Epidermal melanocyte (primary cell): Measurements from ENCODE around the gene ASIC4.

Experiments
- DNase-seq: peaks from one replicate; pipeline ENCODE4 v3.0.0; 2011; ENCODE audit warnings: low spot score; ENCODE audit not compliant: insufficient read length

ASIC4 gene, protein sequence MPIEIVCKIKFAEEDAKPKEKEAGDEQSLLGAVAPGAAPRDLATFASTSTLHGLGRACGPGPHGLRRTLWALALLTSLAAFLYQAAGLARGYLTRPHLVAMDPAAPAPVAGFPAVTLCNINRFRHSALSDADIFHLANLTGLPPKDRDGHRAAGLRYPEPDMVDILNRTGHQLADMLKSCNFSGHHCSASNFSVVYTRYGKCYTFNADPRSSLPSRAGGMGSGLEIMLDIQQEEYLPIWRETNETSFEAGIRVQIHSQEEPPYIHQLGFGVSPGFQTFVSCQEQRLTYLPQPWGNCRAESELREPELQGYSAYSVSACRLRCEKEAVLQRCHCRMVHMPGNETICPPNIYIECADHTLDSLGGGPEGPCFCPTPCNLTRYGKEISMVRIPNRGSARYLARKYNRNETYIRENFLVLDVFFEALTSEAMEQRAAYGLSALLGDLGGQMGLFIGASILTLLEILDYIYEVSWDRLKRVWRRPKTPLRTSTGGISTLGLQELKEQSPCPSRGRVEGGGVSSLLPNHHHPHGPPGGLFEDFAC

DNA sequence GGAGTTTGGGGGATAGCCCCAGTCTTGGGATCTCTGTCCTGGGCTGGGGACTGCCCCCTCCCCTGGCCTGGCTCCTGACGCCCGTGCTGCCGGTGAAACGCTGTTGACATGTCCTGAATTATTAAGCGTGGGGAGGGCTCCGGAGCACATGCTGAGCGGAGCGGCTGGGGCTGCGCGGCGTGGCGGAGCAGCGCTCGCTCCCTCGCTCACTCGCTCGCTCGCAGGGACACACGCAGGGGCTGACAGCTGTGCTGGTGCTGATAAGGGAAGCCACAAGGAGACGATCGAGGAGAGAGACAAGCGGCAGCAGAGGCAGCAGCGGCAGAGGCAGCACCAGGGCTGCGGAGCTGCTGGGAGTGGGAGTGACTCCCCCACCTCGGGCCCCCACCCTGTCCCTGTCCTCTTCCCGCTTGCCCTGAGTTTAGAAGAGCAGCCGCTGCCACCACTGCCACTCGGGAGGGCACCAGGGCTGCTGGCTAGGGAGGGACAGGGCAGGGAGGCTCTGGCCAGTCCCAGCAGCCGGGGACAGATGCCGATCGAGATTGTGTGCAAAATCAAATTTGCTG is at the start of gene ASIC4:
ASIC4 (plus strand) TSS at position 287 of the 566 bp plus-strand sequence; CDS start at position 530, 243 bp downstream.
- no peak for DNase-seq

DNA sequence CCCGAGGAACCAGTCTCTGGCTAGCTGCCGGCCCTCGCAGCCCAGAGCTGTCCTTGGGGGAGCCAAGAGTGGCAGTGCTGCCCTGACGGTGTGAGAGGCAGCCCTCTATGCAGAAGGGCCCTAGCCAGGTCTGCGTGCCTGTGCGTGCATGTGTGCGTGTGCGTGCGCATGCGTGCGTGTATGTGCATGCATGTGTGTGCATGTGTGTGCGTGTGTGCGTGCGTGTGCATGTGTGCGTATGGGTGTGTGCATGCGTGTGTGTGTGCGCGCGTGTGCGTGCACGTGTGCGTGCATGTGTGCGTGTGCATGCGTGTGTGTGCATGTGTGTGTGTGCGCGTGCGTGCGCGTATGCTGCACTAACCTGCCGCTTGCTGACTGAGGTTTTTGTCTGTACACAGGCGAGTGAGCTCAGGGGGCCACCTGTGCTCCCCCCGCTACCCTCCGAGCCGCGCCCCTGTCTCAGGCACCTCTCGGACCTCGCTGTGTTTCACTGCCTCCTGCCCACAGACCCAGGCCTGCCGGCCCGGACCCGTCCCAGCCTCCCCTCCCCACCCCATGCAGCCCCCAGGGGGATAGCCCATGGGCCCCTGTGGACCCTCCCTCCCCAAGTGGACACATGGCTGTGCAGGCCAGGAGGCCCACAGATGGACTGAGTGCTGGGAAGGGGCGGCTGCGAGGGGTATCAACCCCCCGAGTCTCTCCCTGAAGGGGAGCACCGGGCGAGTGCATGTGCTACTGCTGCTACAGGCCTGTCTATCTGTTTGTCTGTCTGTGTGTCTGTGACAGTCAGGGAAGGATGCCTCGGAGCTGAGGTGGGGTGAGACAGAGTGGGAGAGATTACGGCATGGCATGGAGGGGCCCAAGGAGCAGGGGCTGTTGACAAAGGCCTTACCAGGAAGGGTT is 48.4 kb upstream of the ASIC4 start:
- no peak for DNase-seq

DNA sequence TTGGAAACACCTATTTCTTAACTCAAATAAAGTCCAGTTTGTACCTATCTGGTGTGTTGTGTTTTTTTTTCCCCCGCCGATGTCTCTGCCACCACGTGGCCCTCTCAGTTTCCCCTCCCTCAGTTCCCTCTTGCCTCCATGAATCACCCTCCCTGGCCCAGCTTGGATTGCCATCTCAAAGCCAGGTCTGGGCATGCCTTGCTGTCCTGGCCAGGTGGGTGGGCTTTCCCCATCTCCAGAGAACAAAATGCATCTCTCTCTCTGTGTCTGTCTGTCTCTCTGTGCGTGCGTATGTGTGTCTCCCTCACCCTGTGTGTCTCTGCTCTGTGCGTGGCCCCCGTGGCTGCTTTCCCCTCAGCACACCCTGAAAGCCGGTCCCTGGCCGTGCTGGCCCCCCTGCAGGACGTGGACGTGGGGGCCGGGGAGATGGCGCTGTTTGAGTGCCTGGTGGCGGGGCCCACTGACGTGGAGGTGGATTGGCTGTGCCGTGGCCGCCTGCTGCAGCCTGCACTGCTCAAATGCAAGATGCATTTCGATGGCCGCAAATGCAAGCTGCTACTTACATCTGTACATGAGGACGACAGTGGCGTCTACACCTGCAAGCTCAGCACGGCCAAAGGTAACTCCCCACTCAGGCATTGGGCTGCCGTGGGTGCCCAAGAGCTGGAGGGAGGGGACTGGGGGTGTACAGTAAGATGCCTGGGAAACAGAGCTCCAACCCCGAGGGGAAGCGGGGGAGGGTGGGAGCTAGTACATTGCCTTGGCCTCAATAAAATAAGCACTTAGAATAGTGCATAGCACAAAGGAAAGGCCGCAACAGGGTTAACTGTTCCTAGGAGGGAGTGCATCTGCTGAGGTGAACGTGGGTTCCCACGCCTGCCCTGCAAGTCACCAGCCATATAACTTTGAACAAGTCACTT is 47.2 kb upstream of the ASIC4 start:
- no peak for DNase-seq

DNA sequence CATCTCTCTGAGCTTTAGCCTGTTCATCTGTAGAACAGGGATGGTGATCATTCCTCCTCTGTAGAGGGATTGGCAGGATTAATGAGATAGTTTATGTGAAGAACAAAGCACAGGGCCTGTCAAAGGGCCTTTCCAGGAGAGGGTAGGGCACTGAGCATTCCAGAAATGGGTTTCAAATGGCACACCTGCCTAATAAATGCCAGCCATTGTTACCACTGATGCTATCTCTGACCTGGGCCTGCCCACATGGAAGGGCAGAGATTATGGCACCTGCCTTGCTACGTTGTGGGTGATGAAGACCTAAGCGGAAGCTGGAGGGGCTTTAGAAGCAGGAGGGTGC is 46.6 kb upstream of the ASIC4 start:
- no peak for DNase-seq

DNA sequence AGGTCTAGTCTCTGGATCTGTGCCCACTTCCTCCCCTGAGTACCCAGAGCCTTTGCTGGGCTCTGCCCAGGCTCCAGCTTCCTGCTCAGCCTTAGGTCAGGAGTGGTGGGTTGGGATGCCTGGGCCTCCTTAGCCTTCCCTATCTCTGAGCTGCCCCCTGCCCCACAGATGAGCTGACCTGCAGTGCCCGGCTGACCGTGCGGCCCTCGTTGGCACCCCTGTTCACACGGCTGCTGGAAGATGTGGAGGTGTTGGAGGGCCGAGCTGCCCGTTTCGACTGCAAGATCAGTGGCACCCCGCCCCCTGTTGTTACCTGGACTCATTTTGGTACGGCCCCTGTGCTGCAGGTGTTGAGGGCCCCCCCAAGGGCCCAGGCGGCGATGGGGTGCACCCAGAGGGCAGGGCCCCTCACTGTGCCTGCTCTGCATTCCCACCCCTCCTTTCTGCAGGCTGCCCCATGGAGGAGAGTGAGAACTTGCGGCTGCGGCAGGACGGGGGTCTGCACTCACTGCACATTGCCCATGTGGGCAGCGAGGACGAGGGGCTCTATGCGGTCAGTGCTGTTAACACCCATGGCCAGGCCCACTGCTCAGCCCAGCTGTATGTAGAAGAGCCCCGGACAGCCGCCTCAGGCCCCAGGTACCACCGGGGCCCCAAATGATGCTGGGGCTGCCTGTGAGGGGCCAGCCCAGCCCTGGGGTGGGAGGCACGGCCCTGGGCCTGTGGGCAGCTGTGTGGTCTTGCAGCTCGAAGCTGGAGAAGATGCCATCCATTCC is 45.7 kb upstream of the ASIC4 start:
- no peak for DNase-seq

DNA sequence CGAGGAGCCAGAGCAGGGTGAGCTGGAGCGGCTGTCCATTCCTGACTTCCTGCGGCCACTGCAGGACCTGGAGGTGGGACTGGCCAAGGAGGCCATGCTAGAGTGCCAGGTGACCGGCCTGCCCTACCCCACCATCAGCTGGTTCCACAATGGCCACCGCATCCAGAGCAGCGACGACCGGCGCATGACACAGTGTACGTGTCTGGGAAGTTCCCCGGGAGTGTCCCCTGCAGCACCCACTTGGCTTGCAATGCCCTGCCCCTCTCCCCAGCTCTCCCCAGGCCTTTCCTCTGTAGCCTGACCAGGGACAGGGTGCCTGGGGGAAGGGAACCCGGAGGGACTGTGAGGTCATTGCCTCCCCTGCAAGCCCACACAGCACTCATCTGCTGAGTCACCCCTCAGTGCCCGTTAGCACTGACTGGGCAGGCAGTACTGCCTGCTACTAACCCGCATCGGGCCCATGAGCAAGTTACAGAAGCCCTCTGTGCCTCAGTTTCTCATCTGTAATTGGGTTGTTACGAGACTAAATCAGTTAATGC is 45.0 kb upstream of the ASIC4 start:
- no peak for DNase-seq

DNA sequence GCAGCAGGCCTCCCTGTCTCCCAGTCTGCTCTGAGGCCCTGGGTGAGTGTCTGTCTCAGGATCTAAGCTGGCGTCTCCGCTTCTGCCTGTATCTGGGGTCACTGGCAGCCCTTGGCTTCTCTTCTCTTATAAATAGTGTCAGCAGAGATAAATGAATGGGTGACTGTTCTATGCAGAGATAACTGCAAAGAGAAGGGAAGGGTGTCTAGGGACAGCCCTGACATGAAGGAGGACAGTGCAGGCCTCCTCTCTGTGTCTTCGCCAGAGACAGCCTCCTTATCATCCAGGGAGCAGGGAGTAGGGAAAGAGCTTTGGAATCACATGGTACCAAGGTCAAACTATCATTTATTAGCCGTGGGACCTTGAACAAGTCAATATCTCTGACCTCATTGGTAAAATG is 43.9 kb upstream of the ASIC4 start:
- DNase-seq: no peak

DNA sequence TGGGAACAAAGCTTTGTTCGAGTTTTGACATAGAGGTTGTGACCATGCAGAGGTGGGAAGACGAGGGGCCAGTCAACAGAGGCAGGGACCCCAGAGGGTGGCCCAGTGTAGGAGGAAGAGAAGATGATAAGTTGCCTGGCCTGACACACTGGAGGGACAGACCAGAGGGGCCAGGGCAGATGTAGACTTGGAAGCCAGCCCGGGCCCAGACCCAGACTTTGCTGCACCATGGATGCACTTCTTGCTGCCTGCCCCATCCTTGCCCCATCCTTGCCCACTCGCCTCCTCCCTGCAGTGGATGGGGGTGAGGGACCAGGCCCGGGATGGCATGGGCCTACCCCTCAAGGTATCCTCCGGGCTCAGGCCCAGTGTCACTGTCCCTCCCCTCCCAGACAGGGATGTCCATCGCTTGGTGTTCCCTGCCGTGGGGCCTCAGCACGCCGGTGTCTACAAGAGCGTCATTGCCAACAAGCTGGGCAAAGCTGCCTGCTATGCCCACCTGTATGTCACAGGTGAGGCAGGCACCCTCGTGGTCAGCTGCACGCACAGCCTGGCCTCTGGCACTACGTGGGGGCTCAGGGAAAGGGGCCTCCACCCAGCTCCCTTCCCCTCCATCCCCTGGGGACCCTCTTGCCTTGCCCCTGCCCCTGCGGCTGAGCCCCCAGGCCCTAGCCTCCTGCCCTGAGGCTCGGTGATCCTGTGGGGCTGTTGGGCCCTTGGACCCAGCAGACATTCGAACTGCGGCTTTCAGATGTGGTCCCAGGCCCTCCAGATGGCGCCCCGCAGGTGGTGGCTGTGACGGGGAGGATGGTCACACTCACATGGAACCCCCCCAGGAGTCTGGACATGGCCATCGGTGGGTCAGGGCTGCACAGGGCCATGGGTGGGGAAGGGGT is 42.6 kb upstream of the ASIC4 start:
- no peak for DNase-seq

DNA sequence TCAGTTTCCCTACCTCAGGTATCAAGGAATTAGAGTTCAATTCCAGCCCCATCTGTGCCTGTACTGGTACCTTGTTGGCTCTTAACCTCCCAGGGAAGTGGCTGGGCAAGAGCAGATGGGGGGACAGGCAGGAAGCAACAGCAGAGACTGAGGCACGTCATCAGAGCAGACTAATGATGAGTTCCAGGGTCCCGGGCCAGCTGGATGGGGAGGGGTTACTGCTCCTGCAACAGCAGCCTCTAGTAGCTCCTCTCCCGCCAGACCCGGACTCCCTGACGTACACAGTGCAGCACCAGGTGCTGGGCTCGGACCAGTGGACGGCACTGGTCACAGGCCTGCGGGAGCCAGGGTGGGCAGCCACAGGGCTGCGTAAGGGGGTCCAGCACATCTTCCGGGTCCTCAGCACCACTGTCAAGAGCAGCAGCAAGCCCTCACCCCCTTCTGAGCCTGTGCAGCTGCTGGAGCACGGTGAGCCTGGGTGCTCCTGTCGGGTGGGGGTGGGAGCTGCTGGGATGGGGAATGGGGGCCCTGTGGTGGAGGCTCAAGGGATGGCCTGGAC is 41.6 kb upstream of the ASIC4 start:
- no peak for DNase-seq

DNA sequence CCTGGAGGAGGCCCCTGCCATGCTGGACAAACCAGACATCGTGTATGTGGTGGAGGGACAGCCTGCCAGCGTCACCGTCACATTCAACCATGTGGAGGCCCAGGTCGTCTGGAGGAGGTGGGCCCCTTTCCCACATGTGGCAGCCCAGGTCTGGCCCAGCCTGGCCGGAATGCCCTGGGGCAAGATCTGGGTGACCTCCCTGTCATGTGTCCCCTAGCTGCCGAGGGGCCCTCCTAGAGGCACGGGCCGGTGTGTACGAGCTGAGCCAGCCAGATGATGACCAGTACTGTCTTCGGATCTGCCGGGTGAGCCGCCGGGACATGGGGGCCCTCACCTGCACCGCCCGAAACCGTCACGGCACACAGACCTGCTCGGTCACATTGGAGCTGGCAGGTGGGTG is 40.8 kb upstream of the ASIC4 start:
- DNase-seq: no peak

DNA sequence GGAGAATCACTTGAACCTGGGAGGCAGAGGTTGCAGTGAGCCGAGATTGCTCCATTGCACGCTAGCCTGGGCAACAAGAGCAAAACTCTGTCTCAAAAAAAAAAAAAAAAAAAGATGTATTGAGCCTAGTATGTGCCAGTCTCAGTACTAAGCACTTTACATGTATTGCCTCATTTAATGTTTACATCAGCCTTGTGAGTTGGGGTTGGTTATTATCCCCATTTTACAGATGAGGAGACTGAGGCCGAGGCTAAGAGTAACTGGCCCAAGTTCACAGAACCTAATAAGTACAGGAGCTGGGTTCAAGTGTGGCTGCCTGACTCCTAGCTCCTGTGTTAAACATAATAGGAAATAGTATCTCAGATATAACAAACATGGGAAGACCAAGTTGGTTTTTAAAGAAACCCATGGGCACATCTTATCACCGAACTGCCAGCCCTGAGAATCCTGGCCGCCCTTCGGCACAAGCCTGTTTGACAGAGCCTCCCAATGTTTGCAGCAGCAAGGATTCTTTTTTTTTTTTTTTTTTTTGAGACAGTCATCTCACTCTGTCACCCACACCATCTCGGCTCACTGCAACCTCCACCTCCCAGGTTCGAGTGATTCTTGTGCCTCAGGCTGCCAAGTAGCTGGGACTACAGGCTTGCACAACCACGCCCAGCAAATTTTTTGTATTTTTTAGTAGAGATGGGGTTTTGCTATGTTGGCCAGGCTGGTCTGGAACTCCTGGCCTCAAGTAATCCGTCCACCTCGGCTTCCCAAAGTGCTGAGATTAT is 39.8 kb upstream of the ASIC4 start:
- DNase-seq: no peak

DNA sequence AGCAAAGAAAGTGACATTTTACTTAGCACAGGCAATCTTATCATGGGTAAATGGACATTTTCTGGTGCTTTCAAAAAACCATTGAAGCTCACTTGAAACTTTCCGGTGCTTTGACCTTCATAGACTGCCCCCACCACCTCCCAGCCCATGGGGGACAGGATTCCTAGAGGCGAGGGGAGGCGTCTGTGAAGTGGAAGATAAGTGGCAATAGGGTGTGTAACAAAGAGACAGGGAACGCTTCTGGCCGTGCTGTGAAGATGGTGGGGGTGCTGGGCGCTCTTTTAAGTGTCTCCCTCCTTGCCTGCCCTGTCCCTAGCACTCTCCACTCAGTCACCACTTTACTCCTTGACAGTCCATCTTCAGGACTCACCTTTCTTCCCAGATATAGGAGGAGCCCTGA is 39.0 kb upstream of the ASIC4 start:
- no peak for DNase-seq

DNA sequence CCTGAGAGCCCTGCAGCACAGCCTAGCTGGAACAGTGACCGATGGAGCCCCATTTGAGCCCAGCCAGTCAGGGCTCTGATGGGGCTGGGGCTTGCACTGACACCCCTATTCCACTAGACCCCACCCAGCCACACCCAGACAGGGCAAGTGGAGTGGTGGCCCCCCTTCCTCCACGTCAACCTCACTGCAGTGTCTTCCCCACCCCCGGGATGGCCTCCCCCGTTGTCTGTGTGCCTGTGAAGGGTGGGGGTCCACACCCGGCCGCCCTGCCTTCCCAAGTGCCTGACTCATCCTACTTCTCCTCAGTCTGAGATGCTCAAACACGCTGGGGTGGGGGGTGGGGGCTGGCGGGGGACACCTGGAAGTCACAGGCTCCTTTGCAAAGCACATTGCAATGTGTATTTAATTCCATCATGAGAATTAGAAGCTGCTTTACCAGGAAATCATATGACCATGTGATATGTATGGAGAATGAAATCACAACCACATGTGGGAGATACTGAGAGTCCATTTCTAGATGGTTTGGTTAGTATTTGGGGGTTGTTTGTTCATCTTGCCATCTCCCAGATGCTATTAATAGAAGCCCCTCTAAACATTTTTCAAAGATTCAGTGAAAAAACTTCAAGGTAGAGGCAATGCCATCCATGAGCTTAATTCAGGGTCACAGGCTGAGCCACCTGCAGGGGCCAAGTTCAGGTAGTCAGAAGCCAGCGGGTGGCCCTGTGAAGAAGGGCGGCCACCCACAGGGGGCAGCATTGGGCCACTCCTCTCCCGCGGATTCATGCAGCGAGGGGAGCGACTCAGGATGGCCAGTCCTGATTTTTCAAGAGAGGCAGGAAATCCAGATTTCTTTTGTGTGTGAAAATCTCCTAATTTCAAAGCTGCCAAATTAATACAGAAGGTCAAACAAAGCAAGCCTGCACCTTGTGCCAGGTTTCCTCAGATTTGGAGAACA is 38.3 kb upstream of the ASIC4 start:
- DNase-seq: no peak

DNA sequence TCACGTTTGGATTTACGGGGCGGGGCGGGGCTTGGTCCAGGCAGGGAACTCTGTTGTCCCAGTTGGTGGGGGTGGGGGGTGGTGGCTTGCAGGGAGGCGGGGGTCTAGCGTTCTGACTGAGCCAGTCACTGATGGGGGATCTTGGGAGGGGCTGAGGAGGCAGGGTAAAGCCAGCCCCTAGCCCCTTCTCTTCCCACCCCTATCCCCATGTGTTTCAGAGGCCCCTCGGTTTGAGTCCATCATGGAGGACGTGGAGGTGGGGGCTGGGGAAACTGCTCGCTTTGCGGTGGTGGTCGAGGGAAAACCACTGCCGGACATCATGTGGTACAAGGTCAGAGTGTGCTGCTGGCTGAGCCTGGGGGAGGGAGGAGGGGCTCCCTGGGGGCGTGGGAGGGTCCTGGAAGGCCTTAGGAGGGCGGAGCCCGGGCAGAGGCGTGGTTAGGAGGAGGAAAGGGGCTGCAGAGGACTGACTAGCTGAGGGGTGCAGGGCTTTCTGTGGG is 37.6 kb upstream of the ASIC4 start:
- no peak for DNase-seq

DNA sequence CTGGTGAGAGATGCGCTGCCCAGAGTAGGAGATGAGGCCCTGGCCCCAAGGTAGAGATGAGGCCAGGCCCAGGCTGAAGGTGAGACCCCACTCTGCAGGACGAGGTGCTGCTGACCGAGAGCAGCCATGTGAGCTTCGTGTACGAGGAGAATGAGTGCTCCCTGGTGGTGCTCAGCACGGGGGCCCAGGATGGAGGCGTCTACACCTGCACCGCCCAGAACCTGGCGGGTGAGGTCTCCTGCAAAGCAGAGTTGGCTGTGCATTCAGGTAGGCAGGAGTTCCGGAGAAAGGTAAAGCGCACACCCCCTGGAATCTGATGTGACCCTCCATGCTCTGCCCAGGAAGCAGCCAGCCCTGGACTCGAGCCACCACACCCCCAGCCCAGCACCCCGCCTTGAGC is 37.1 kb upstream of the ASIC4 start:
- no peak for DNase-seq

DNA sequence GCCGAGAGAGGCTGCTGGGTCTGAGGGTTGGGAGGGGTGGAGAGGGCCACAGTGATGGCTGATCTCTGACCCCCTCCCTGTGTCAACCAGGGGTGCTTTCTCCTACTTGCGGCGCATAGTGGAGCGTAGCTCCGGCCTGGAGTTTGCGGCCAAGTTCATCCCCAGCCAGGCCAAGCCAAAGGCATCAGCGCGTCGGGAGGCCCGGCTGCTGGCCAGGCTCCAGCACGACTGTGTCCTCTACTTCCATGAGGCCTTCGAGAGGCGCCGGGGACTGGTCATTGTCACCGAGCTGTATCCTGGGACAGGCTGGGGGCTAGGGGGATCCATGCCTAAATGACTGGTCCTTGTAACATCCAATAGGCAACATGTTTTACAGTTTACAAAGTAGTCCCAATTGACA is 36.5 kb upstream of the ASIC4 start:
- no peak for DNase-seq
